Adrenal gland (tissue), 19 donors: ENCODE results near the gene FKBP3. TPM values are rescaled to one million over a fixed set of nuclear protein-coding genes. Genes with fewer than 3 reads are reported as not detected.

Experiments used
- DNase-seq, 7 donors: peaks; one replicate each; pipeline ENCODE4 v3.0.0-alpha.2; 2019 to 2020
- H3K27ac ChIP-seq, 5 donors: fragments of 200-600 bp; sonication (generic) in 4 of 5; 1 replicate in 3 of 5; 2 replicates in 2 of 5; pipeline versions ENCODE4 v1.5.1 to v1.8.0; 2016 to 2020; ENCODE audit warnings: mild to moderate bottlenecking in 1 of 5
- H3K27me3 ChIP-seq: fragments of 200-600 bp; 2 replicates; pipeline ENCODE4 v1.8.0; 2021
- H3K36me3 ChIP-seq, 2 donors: fragments of 200-600 bp; replicated peaks in 1 of 2; 1 replicate in 1 of 2; 2 replicates in 1 of 2; pipeline versions ENCODE4 v1.5.1 to v1.8.0; 2018 to 2022
- H3K4me1 ChIP-seq, 2 donors: fragments of 200-600 bp; replicated peaks in 1 of 2; 1 replicate in 1 of 2; 2 replicates in 1 of 2; pipeline versions ENCODE4 v1.5.1 to v1.8.0; 2018 to 2021
- H3K4me3 ChIP-seq, 4 donors: fragments of 200-600 bp; sonication (generic) in 3 of 4; one replicate each; pipeline ENCODE4 v1.5.1; 2016 to 2018
- H3K9me3 ChIP-seq, 3 donors: fragments of 200-600 bp; sonication (generic) in 1 of 3; replicated peaks in 1 of 3; 1 replicate in 2 of 3; 2 replicates in 1 of 3; pipeline versions ENCODE4 v1.5.1 to v1.8.0; 2016 to 2021
- CTCF ChIP-seq, 6 experiments: fragments of 450-650 bp in 4 of 6; fragments of 200-600 bp in 2 of 6; sonication (generic) in 1 of 6; IDR thresholded peaks; 1 replicate in 5 of 6; 2 replicates in 1 of 6; pipeline versions ENCODE4 v1.5.1 to v1.8.0; 2016 to 2021; ENCODE audit warnings: antibody characterized with exemption in 6 of 6, mild to moderate bottlenecking in 2 of 6, moderate library complexity in 1 of 6
- POLR2A ChIP-seq, 2 donors: fragments of 450-650 bp; IDR thresholded peaks; one replicate each; pipeline ENCODE4 v1.6.1; 2017; ENCODE audit warnings: antibody characterized with exemption in 2 of 2, mild to moderate bottlenecking in 2 of 2, moderate library complexity in 1 of 2
- WGBS, 4 donors: extraction: QIAGEN DNeasy Blood & Tissue Kit in 2 of 4; methylation state at CpG; one replicate each; pipeline versions ENCODE4 v1.1.5 to v1.1.7; 2013 to 2017; 5-methylcytosine and 5-hydroxymethylcytosine counted together
- intact Hi-C, 2 donors: fragments of 100-400 bp; cut with DNase I; formaldehyde crosslinking; loops; one replicate each; pipeline versions ENCODE4 v1.14.1 to v1.15.0; 2022 to 2023
- long read RNA-seq, 10 donors: library from polyadenylated mRNA in 3 of 10; unstranded in 2 of 10; stranded (forward) in 1 of 10; transcript quantifications; one replicate each; pipeline ENCODE4 v2.0.0 and lab custom pipeline, GENCODE V29; 2021 to 2026
- polyA plus RNA-seq, 3 donors: library from polyadenylated mRNA; stranded (reverse); fragments of 200-250 nt in 2 of 3; fragments of 350-450 nt in 1 of 3; fragmentation: Illumina TruSeq in 1 of 3; extraction: RNeasy Lipid Tissue Mini Kit (QIAGEN cat#74804) in 1 of 3; gene quantifications; one replicate each; pipeline ENCODE4 v1.2.3, GENCODE V29; 2013 to 2014
- total RNA-seq, 9 donors: library from RNA; depleted of rRNA in 4 of 9; stranded (reverse); fragments of >200 nt in 4 of 9; fragments of 120-200 nt in 1 of 9; fragmentation: NEBNext Ultra II Directional in 1 of 9; extraction: Animal tissue kit (Norgen Biotek cat#: 25700) in 1 of 9; gene quantifications; one replicate each; pipeline versions ENCODE4 v1.1.0 to v1.2.4, GENCODE V29; 2013 to 2023
- donor health status: healthy with polysubstance abuse.
- donor health status: Bipolar disorder and iron deficiency.
- donor health status: DM: yes; HTN: yes; CAD: no.
- donor health status: DM: no; HTN: no; CAD: no.
- donor health status: DM: no; HTN: no; CAD: no.
- donor health status: DM: yes; HTN: yes; CAD: no.

FKBP3 gene
- total RNA-seq (10 to 100 TPM; 15.7 to 70.2 (median 46.3) TPM), polyA plus RNA-seq (100 to 1,000 TPM in 2 of 3 donors, 10 to 100 TPM in 1; 99.6 to 146 (median 105) TPM)
- long read RNA-seq, donor 1, transcript FKBP3-202 (7 exons, 1,346 nt): major isoform, 60 of 108 reads
- long read RNA-seq, donor 1, partial matches to known transcripts: 47 of 108 reads
- long read RNA-seq, donor 1, other reads (novel, unspliced or antisense): 0 of 108 reads
- long read RNA-seq, donor 2, transcript FKBP3-202 (7 exons, 1,346 nt): major isoform, 47 of 81 reads
- long read RNA-seq, donor 2, partial matches to known transcripts: 33 of 81 reads
- long read RNA-seq, donor 2, other reads (novel, unspliced or antisense): 0 of 81 reads
- long read RNA-seq, donor 3, transcript FKBP3-202 (7 exons, 1,346 nt): major isoform, 34 of 72 reads
- long read RNA-seq, donor 3, partial matches to known transcripts: 38 of 72 reads
- long read RNA-seq, donor 3, other reads (novel, unspliced or antisense): 0 of 72 reads
- long read RNA-seq, donor 4, transcript FKBP3-202 (7 exons, 1,346 nt): major isoform, 29 of 64 reads
- long read RNA-seq, donor 4, partial matches to known transcripts: 32 of 64 reads
- long read RNA-seq, donor 4, other reads (novel, unspliced or antisense): 3 of 64 reads
- long read RNA-seq, donor 5, transcript FKBP3-202 (7 exons, 1,346 nt): major isoform, 39 of 45 reads
- long read RNA-seq, donor 5, partial matches to known transcripts: 2 of 45 reads
- long read RNA-seq, donor 5, other reads (novel, unspliced or antisense): 4 of 45 reads
- long read RNA-seq, donor 6, transcript FKBP3-202 (7 exons, 1,346 nt): major isoform, 9 of 33 reads
- long read RNA-seq, donor 6, partial matches to known transcripts: 21 of 33 reads
- long read RNA-seq, donor 6, other reads (novel, unspliced or antisense): 3 of 33 reads
- long read RNA-seq, donor 7, transcript FKBP3-202 (7 exons, 1,346 nt): major isoform, 25 of 47 reads
- long read RNA-seq, donor 7, partial matches to known transcripts: 20 of 47 reads
- long read RNA-seq, donor 7, other reads (novel, unspliced or antisense): 0 of 47 reads
- long read RNA-seq, donor 8, transcript FKBP3-202 (7 exons, 1,346 nt): major isoform, 61 of 106 reads
- long read RNA-seq, donor 8, partial matches to known transcripts: 43 of 106 reads
- long read RNA-seq, donor 8, other reads (novel, unspliced or antisense): 0 of 106 reads
- long read RNA-seq, donor 9, transcript FKBP3-202 (7 exons, 1,346 nt): major isoform, 27 of 61 reads
- long read RNA-seq, donor 9, partial matches to known transcripts: 32 of 61 reads
- long read RNA-seq, donor 9, other reads (novel, unspliced or antisense): 0 of 61 reads
- long read RNA-seq, donor 10, transcript FKBP3-202 (7 exons, 1,346 nt): major isoform, 20 of 33 reads
- long read RNA-seq, donor 10, partial matches to known transcripts: 13 of 33 reads
- long read RNA-seq, donor 10, other reads (novel, unspliced or antisense): 0 of 33 reads

GRCh38 chr14:45134051-45134958 lies at the start of gene FKBP3:
Gene FKBP3, minus strand, starts transcription at chr14:45134481. Its CDS starts 25 bp downstream, at chr14:45134456.
- 0 to 1% (median 0%) methylated on average over 20 to 53 of the region's 53 CpGs for WGBS, 4 donors
- H3K36me3 ChIP-seq: no peaks in the 10 kb centered on the region

GRCh38 chr14:45181806-45182205 lies 47.5 kb upstream of the FKBP3 start:
- H3K36me3 ChIP-seq: no peaks in the 10 kb centered on the region
- H3K27me3 ChIP-seq: no peaks in the 10 kb centered on the region
- WGBS, 4 donors: 59 to 72% (median 70%) methylated on average over 3 of the region's 3 CpGs
- H3K4me1 ChIP-seq: no peaks in the 10 kb centered on the region
- no peak for TF ChIP-seq CTCF (IDR thresholded peaks at IDR 0.05)
- no peak for TF ChIP-seq POLR2A (IDR thresholded peaks at IDR 0.05)
- intact Hi-C loops: no loop called here
- no peak overlapping the region for H3K4me3 ChIP-seq
- H3K27ac ChIP-seq: no peak overlapping the region
- no peak for DNase-seq
- no peaks in the 10 kb centered on the region for H3K9me3 ChIP-seq

More at GRCh38 chr14:45134051-45134958, at the start of gene FKBP3:
- TF ChIP-seq CTCF (IDR thresholded peaks at IDR 0.05): peak in 1 of 6 experiments; percentile 7
- TF ChIP-seq POLR2A (IDR thresholded peaks at IDR 0.05): peak; percentile 80 to 91
- H3K4me1 ChIP-seq: peaks cover 9 to 37% of the 10 kb centered on the region in 2 donors
- no peaks in the 10 kb centered on the region for H3K27me3 ChIP-seq
- peak within 1 kb of the TSS; percentile 70 to 91 (median 79) for H3K27ac ChIP-seq
- intact Hi-C loops: loop anchor here in 1 of 2 donors (10.0 kb wide), 3 partner anchors 120 to 220 kb away; partner anchors contain the start of genes KLHL28, MIS18BP1 and TOGARAM1
- no peaks in the 10 kb centered on the region for H3K9me3 ChIP-seq
- H3K4me3 ChIP-seq: peak within 1 kb of the TSS; percentile 73 to 85 (median 78)
- DNase-seq: peak; percentile 96 to 99 (median 99)

- Histone ChIP-seq H3K4me1 (no peaks in the 10 kb centered on the region), H3K9me3 (no peaks in the 10 kb centered on the region), H3K27ac (no peak overlapping the region), H3K4me3 (no peak overlapping the region), H3K36me3 (no peaks in the 10 kb centered on the region), H3K27me3 (no peaks in the 10 kb centered on the region)
- TF ChIP-seq CTCF (IDR thresholded peaks at IDR 0.05): no peak
- TF ChIP-seq POLR2A (IDR thresholded peaks at IDR 0.05): no peak
- intact Hi-C loops: no loop called here
- 90 to 95% (median 95%) methylated on average over 5 of the region's 5 CpGs for WGBS, 4 donors
- no peak for DNase-seq
These were observed 47.0 kb upstream of the FKBP3 start for GRCh38 chr14:45181329-45181728.
